Measurements from ENCODE around the gene RAB1A. TPM values are rescaled to one million over a fixed set of nuclear protein-coding genes. Genes with fewer than 3 reads are reported as not detected.

Gene RAB1A
- total and polyA plus RNA-seq, 2 of the 13 experiments (the other 11 are each of a cell fraction or from before 2014, with no cell fraction given) = 206 to 226 TPM

DNA sequence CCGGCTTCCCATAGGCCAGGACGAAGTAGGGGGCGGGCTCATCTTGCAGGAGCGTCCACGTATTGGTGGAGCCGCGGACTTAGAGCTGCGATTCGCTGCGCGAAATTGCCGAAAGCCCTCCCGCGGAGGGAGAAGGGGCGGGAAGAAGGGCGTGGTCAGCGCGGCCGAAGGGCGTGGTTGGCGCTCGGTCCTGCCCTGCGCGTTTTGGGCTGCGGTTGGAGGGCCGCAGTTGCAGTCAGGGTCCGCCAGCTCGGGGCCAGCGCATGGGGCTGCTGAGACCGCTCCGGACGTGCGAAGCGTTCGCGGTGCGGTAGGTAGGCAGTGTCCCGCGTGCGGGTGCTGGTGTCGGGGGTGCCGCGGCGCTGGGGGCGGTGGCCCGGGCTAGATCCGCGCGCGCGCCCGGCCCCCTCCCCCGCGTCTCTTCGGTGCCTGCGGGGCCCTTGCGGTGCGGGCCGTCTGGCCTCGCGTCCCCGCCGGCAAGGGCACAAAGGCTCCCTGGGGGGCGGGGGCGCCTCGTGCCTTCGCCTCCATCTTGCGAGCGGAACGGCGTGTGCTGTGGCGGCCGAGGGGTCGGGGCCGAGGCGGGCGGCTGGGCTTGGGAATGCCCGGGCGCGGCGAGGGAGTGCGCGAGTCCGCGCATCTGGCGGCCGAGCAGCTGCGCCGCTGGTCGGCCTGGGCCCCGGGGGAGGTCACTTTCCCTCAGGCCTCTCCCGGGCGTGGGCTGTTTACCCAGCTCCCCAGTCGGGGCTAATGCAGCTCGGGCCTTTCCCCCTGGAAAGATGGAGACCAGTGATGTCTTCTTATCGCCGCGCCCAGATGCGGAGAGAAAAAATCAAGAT, 73.5 kb downstream of the RAB1A start, which contains the start of gene CEP68 (continued):
- TF ChIP-seq ATRX (CRISPR knock-in tag; IDR thresholded peaks at IDR 0.05; ENCODE audit: borderline replicate concordance) (no peak), KLF12 (CRISPR knock-in tag; IDR thresholded peaks at IDR 0.05; ENCODE audit: borderline replicate concordance) (peak; percentile 82; the same call in 1 of the 2 replicates), ZIK1 (CRISPR knock-in tag; IDR thresholded peaks at IDR 0.05; ENCODE audit: borderline replicate concordance, low read depth) (peak; percentile 75; the same call in 1 of the 2 replicates), ZNF446 (CRISPR knock-in tag; IDR thresholded peaks at IDR 0.05) (peak; percentile 17; the same call in 1 of the 2 replicates), ZNF7 (CRISPR knock-in tag; IDR thresholded peaks at IDR 0.05) (no peak), ZNF781 (CRISPR knock-in tag; IDR thresholded peaks at IDR 0.05; ENCODE audit: borderline replicate concordance, not compliant biosample characterization) (peak; percentile 60), NFE2L2 (IDR thresholded peaks at IDR 0.05; ENCODE audit: low read length) (no peak), ZFP36L2 (CRISPR knock-in tag; IDR thresholded peaks at IDR 0.05) (no peak)
- TF ChIP-seq, protein P1, sequence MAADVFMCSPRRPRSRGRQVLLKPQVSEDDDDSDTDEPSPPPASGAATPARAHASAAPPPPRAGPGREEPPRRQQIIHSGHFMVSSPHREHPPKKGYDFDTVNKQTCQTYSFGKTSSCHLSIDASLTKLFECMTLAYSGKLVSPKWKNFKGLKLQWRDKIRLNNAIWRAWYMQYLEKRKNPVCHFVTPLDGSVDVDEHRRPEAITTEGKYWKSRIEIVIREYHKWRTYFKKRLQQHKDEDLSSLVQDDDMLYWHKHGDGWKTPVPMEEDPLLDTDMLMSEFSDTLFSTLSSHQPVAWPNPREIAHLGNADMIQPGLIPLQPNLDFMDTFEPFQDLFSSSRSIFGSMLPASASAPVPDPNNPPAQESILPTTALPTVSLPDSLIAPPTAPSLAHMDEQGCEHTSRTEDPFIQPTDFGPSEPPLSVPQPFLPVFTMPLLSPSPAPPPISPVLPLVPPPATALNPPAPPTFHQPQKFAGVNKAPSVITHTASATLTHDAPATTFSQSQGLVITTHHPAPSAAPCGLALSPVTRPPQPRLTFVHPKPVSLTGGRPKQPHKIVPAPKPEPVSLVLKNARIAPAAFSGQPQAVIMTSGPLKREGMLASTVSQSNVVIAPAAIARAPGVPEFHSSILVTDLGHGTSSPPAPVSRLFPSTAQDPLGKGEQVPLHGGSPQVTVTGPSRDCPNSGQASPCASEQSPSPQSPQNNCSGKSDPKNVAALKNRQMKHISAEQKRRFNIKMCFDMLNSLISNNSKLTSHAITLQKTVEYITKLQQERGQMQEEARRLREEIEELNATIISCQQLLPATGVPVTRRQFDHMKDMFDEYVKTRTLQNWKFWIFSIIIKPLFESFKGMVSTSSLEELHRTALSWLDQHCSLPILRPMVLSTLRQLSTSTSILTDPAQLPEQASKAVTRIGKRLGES (CRISPR knock-in tag; IDR thresholded peaks at IDR 0.05; ENCODE audit: borderline replicate concordance) = no peak
- TF ChIP-seq, protein P2, sequence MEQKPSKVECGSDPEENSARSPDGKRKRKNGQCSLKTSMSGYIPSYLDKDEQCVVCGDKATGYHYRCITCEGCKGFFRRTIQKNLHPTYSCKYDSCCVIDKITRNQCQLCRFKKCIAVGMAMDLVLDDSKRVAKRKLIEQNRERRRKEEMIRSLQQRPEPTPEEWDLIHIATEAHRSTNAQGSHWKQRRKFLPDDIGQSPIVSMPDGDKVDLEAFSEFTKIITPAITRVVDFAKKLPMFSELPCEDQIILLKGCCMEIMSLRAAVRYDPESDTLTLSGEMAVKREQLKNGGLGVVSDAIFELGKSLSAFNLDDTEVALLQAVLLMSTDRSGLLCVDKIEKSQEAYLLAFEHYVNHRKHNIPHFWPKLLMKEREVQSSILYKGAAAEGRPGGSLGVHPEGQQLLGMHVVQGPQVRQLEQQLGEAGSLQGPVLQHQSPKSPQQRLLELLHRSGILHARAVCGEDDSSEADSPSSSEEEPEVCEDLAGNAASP (CRISPR knock-in tag; IDR thresholded peaks at IDR 0.05; ENCODE audit: borderline replicate concordance) = peak; percentile 56; the same call in 1 of the 2 replicates
- TF ChIP-seq, protein P3, sequence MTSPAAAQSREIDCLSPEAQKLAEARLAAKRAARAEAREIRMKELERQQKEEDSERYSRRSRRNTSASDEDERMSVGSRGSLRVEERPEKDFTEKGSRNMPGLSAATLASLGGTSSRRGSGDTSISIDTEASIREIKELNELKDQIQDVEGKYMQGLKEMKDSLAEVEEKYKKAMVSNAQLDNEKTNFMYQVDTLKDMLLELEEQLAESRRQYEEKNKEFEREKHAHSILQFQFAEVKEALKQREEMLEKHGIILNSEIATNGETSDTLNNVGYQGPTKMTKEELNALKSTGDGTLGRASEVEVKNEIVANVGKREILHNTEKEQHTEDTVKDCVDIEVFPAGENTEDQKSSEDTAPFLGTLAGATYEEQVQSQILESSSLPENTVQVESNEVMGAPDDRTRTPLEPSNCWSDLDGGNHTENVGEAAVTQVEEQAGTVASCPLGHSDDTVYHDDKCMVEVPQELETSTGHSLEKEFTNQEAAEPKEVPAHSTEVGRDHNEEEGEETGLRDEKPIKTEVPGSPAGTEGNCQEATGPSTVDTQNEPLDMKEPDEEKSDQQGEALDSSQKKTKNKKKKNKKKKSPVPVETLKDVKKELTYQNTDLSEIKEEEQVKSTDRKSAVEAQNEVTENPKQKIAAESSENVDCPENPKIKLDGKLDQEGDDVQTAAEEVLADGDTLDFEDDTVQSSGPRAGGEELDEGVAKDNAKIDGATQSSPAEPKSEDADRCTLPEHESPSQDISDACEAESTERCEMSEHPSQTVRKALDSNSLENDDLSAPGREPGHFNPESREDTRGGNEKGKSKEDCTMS (CRISPR knock-in tag; conservative IDR thresholded peaks at IDR 0.05) = no peak
- TF ChIP-seq, protein P4, sequence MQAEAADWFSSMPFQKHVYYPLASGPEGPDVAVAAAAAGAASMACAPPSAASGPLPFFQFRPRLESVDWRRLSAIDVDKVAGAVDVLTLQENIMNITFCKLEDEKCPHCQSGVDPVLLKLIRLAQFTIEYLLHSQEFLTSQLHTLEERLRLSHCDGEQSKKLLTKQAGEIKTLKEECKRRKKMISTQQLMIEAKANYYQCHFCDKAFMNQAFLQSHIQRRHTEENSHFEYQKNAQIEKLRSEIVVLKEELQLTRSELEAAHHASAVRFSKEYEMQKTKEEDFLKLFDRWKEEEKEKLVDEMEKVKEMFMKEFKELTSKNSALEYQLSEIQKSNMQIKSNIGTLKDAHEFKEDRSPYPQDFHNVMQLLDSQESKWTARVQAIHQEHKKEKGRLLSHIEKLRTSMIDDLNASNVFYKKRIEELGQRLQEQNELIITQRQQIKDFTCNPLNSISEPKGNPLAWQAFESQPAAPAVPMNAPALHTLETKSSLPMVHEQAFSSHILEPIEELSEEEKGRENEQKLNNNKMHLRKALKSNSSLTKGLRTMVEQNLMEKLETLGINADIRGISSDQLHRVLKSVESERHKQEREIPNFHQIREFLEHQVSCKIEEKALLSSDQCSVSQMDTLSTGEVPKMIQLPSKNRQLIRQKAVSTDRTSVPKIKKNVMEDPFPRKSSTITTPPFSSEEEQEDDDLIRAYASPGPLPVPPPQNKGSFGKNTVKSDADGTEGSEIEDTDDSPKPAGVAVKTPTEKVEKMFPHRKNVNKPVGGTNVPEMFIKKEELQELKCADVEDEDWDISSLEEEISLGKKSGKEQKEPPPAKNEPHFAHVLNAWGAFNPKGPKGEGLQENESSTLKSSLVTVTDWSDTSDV (CRISPR knock-in tag; IDR thresholded peaks at IDR 0.05) = 0 out of 2 replicates have a peak, but pooled peaks have one; percentile 78
- TF ChIP-seq, protein P5, sequence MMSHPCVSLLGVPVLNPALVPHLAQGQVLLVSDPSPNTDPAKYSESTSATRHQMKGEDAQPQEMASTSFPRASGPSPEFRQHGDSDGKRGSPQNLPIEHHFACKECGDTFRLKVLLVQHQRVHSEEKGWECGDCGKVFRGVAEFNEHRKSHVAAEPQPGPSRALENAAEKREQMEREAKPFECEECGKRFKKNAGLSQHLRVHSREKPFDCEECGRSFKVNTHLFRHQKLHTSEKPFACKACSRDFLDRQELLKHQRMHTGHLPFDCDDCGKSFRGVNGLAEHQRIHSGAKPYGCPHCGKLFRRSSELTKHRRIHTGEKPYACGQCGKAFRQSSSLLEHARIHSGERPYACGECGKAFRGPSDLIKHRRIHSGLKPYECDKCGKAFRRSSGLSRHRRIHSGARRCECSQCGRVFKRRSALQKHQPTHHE (CRISPR knock-in tag; IDR thresholded peaks at IDR 0.05; ENCODE audit: borderline replicate concordance) = no peak; the same call in 1 of the 2 replicates
